ENCODE measurements around the gene CFAP97D1.

DNA sequence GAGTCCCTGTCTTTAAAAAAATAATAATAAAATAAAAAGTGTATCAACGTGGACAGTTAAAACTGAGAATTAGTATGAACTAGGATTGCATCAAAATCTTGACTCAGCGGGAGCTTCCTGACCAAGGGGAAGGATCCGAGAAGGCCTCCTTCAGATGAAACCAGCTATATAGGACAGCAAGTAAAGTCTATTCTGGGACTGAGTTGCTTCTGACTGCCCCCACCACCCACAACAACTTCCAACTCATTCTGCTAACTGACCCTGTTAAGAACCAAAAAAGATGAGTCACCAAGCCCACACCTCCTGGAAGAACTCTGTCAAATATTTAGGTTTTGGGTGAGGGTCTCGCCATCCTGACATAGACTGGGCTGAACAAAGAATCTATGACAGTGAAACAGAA lies 27.8 kb downstream of the CFAP97D1 start:
- TF ChIP-seq, protein P1, sequence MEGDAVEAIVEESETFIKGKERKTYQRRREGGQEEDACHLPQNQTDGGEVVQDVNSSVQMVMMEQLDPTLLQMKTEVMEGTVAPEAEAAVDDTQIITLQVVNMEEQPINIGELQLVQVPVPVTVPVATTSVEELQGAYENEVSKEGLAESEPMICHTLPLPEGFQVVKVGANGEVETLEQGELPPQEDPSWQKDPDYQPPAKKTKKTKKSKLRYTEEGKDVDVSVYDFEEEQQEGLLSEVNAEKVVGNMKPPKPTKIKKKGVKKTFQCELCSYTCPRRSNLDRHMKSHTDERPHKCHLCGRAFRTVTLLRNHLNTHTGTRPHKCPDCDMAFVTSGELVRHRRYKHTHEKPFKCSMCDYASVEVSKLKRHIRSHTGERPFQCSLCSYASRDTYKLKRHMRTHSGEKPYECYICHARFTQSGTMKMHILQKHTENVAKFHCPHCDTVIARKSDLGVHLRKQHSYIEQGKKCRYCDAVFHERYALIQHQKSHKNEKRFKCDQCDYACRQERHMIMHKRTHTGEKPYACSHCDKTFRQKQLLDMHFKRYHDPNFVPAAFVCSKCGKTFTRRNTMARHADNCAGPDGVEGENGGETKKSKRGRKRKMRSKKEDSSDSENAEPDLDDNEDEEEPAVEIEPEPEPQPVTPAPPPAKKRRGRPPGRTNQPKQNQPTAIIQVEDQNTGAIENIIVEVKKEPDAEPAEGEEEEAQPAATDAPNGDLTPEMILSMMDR (IDR thresholded peaks at IDR 0.05), result no peak
- TF ChIP-seq EP300 (IDR thresholded peaks at IDR 0.05; ENCODE audit: low read depth), result no peak
- TF ChIP-seq POLR2A (IDR thresholded peaks at IDR 0.05), result no peak
- no peak for TF ChIP-seq POLR2AphosphoS5 (IDR thresholded peaks at IDR 0.05)

Data from transverse colon (tissue), 4 donors.